Erythroblast (primary cell): ENCODE measurements around the gene DNAH17.

ENCODE experiments used
- GATA1 ChIP-seq: IDR thresholded peaks from 2 replicates; pipeline ENCODE4 v1.6.1; 2011; ENCODE audit warnings: low read depth, mild to moderate bottlenecking, control low read depth, low read length, moderate library complexity
- POLR2A ChIP-seq: IDR thresholded peaks from 2 replicates; pipeline ENCODE4 v1.6.1; 2011; ENCODE audit warnings: mild to moderate bottlenecking, low read length

DNA sequence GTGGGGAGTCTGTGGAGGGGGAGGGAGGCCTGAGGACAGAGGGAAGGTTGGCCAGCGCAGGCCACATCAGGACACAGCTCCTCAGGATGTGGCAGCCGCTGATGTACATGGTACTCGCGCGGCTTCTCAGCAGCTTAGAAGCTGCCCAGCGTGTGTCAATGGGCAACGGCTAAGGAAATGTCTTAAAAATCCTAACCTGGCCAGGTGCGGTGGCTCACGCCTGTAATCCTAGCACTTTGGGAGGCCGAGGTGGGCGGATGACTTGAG lies 145.6 kb downstream of the DNAH17 start:
- TF ChIP-seq POLR2A (no peak), GATA1 (no peak)
